IMR-90 (cell line): Measurements from ENCODE around the gene VAC14. TPM values are rescaled to one million over a fixed set of nuclear protein-coding genes. Genes with fewer than 3 reads are reported as not detected.

Source experiments
- ATAC-seq: fragments of 200-7000 bp; cut with Tn5 transposase; 2 replicates; pipeline ENCODE4 v1.9.1; 2020; ENCODE audit warnings: low read depth, mild to moderate bottlenecking, moderate library complexity
- BruUV-seq: library from RNA; stranded (reverse); fragments of 400-500 nt; replicated peaks from 2 replicates; lab custom pipeline; 2021; lab: Mats Ljungman, UMichigan
- CTCF ChIA-PET: fragments of 300-600 bp; formaldehyde crosslinking; extraction: SDS; loops from one replicate; lab custom pipeline; 2021; ENCODE audit warnings: antibody characterized with exemption; lab: Yijun Ruan, JAX
- POLR2A ChIA-PET: fragments of 300-600 bp; sonication (Branson Sonifier 250); formaldehyde crosslinking; loops from one replicate; lab custom pipeline; 2022; ENCODE audit warnings: antibody characterized with exemption; ENCODE audit not compliant: unreplicated experiment; lab: Charles Lee
- DNase-seq: peaks from one replicate; pipeline ENCODE4 v3.0.0; 2013
- H2AFZ ChIP-seq: replicated peaks from 2 replicates; pipeline ENCODE3; 2013; ENCODE audit warnings: low read length, mild to moderate bottlenecking; ENCODE audit not compliant: poor library complexity
- H2AK5ac ChIP-seq: 2 replicates; pipeline ENCODE4 v1.6.1; 2013; ENCODE audit warnings: low read depth, low read length, inconsistent platforms
- H2AK9ac ChIP-seq: replicated peaks from 2 replicates; pipeline ENCODE3; 2013; ENCODE audit warnings: mild to moderate bottlenecking, low read depth, low read length, moderate library complexity; ENCODE audit not compliant: poor library complexity
- H2BK120ac ChIP-seq: 2 replicates; pipeline ENCODE4 v1.6.1; 2013; ENCODE audit warnings: low read depth, low read length, inconsistent platforms
- H2BK15ac ChIP-seq: 3 replicates; pipeline ENCODE4 v1.6.1; 2013; ENCODE audit warnings: low read depth, low read length, inconsistent platforms
- H2BK20ac ChIP-seq: 2 replicates; pipeline ENCODE4 v1.6.1; 2013; ENCODE audit warnings: low read depth, mild to moderate bottlenecking, inconsistent platforms, low read length, moderate library complexity
- H2BK5ac ChIP-seq: 2 replicates; pipeline ENCODE4 v1.6.1; 2013; ENCODE audit warnings: mild to moderate bottlenecking, low read depth, low read length, inconsistent platforms; ENCODE audit not compliant: poor library complexity, severe bottlenecking
- H3K14ac ChIP-seq: replicated peaks from 2 replicates; pipeline ENCODE4 v1.6.1; 2013; ENCODE audit warnings: low read depth, low read length, inconsistent platforms
- H3K18ac ChIP-seq: 2 replicates; pipeline ENCODE4 v1.6.1; 2013; ENCODE audit warnings: low read depth, low read length, control low read depth
- H3K23ac ChIP-seq: 2 replicates; pipeline ENCODE4 v1.6.1; 2013; ENCODE audit warnings: low read depth, low read length, inconsistent platforms
- H3K27ac ChIP-seq: 2 replicates; pipeline ENCODE4 v1.5.1; 2013; ENCODE audit warnings: mild to moderate bottlenecking, control low read depth, low read length; ENCODE audit not compliant: insufficient read depth
- H3K27me3 ChIP-seq: 2 replicates; pipeline ENCODE4 v1.6.1; 2013; ENCODE audit warnings: low read length; ENCODE audit not compliant: control insufficient read depth, insufficient read depth
- H3K36me3 ChIP-seq: 2 replicates; pipeline ENCODE4 v1.6.1; 2013; ENCODE audit warnings: low read length, mixed read lengths; ENCODE audit not compliant: control insufficient read depth, insufficient read depth
- H3K4ac ChIP-seq: 2 replicates; pipeline ENCODE4 v1.6.1; 2013; ENCODE audit warnings: low read depth, low read length, inconsistent platforms
- H3K4me1 ChIP-seq: 2 replicates; pipeline ENCODE4 v1.6.1; 2013; ENCODE audit warnings: low read length, mixed read lengths; ENCODE audit not compliant: control insufficient read depth, insufficient read depth
- H3K4me2 ChIP-seq: 2 replicates; pipeline ENCODE4 v1.6.1; 2013; ENCODE audit warnings: low read depth, mild to moderate bottlenecking, control low read depth, low read length, moderate library complexity
- H3K4me3 ChIP-seq: 2 replicates; pipeline ENCODE4 v1.5.1; 2013; ENCODE audit warnings: low read depth, mild to moderate bottlenecking, control low read depth, low read length, moderate library complexity; ENCODE audit not compliant: insufficient read depth
- H3K56ac ChIP-seq: 2 replicates; pipeline ENCODE4 v1.6.1; 2013; ENCODE audit warnings: low read length, inconsistent platforms; ENCODE audit not compliant: insufficient read depth; ENCODE audit errors: extremely low read depth
- H3K79me1 ChIP-seq, 2 experiments: 2 replicates each; pipeline ENCODE4 v1.6.1; 2013; ENCODE audit warnings: low read length in 2 of 2, inconsistent platforms in 1 of 2, low read depth in 1 of 2
- H3K9ac ChIP-seq: 2 replicates; pipeline ENCODE4 v1.6.1; 2013; ENCODE audit warnings: low read depth, low read length, control low read depth
- H3K9me1 ChIP-seq: 2 replicates; pipeline ENCODE4 v1.6.1; 2013; ENCODE audit warnings: low read length, inconsistent platforms; ENCODE audit not compliant: insufficient read depth
- H3K9me3 ChIP-seq: 2 replicates; pipeline ENCODE4 v1.6.1; 2013; ENCODE audit warnings: low read length; ENCODE audit not compliant: control insufficient read depth, insufficient read depth
- H4K20me1 ChIP-seq: 2 replicates; pipeline ENCODE4 v1.6.1; 2013; ENCODE audit warnings: low read length, inconsistent platforms; ENCODE audit not compliant: insufficient read depth
- H4K5ac ChIP-seq: 2 replicates; pipeline ENCODE4 v1.6.1; 2013; ENCODE audit warnings: mild to moderate bottlenecking, low read depth, low read length, control low read depth
- H4K8ac ChIP-seq, 2 experiments: 2 replicates each; pipeline ENCODE4 v1.6.1; 2013; ENCODE audit warnings: low read depth in 2 of 2, low read length in 2 of 2, control low read depth in 1 of 2, inconsistent platforms in 1 of 2
- H4K91ac ChIP-seq: 2 replicates; pipeline ENCODE4 v1.6.1; 2013; ENCODE audit warnings: low read depth, low read length, inconsistent platforms; ENCODE audit not compliant: insufficient read depth
- BHLHE40 ChIP-seq: fragments of 150-350 bp; IDR thresholded peaks from 2 replicates; pipeline ENCODE4 v1.6.1; 2016; ENCODE audit warnings: mild to moderate bottlenecking, low read depth, low read length
- CEBPB ChIP-seq: IDR thresholded peaks from 2 replicates; pipeline ENCODE4 v1.6.1; 2012; ENCODE audit warnings: low read depth, low read length, improper control_type of control experiment
- CHD1 ChIP-seq: IDR thresholded peaks from 2 replicates; pipeline ENCODE4 v1.6.1; 2012; ENCODE audit warnings: low read depth, low read length, improper control_type of control experiment
- CTCF ChIP-seq: conservative IDR thresholded peaks from 2 replicates; pipeline ENCODE4 v1.5.1; 2012; ENCODE audit warnings: mild to moderate bottlenecking, low read depth, low read length, improper control_type of control experiment
- ELK1 ChIP-seq: fragments of 150-350 bp; IDR thresholded peaks from 2 replicates; pipeline ENCODE4 v1.6.1; 2016; ENCODE audit warnings: low read depth, mild to moderate bottlenecking, low read length, moderate library complexity, borderline replicate concordance
- FOS ChIP-seq: fragments of 150-350 bp; IDR thresholded peaks from 2 replicates; pipeline ENCODE4 v1.6.1; 2016; ENCODE audit warnings: low read depth, low read length
- MAFK ChIP-seq: IDR thresholded peaks from 2 replicates; pipeline ENCODE4 v1.6.1; 2012; ENCODE audit warnings: low read depth, low read length, improper control_type of control experiment
- MAZ ChIP-seq: IDR thresholded peaks from 2 replicates; pipeline ENCODE4 v1.6.1; 2012; ENCODE audit warnings: low read depth, mild to moderate bottlenecking, low read length, improper control_type of control experiment, moderate library complexity, borderline replicate concordance
- MXI1 ChIP-seq: IDR thresholded peaks from 2 replicates; pipeline ENCODE4 v1.6.1; 2012; ENCODE audit warnings: low read depth, mild to moderate bottlenecking, low read length, moderate library complexity, borderline replicate concordance
- NFE2L2 ChIP-seq: fragments of 150-350 bp; IDR thresholded peaks from 2 replicates; pipeline ENCODE4 v1.6.1; 2016; ENCODE audit warnings: low read depth, mild to moderate bottlenecking, low read length
- POLR2A ChIP-seq: IDR thresholded peaks from 2 replicates; pipeline ENCODE4 v1.6.1; 2012; ENCODE audit warnings: mild to moderate bottlenecking, low read depth, low read length
- RAD21 ChIP-seq: IDR thresholded peaks from 2 replicates; pipeline ENCODE4 v1.6.1; 2012; ENCODE audit warnings: low read length, improper control_type of control experiment
- RCOR1 ChIP-seq: IDR thresholded peaks from 2 replicates; pipeline ENCODE4 v1.6.1; 2012; ENCODE audit warnings: mild to moderate bottlenecking, low read length, improper control_type of control experiment; ENCODE audit not compliant: insufficient replicate concordance
- RFX5 ChIP-seq: IDR thresholded peaks from 2 replicates; pipeline ENCODE4 v1.8.0; 2012; ENCODE audit warnings: low read depth, mild to moderate bottlenecking, low read length, moderate library complexity
- SMC3 ChIP-seq: fragments of 150-350 bp; IDR thresholded peaks from 2 replicates; pipeline ENCODE4 v1.6.1; 2016; ENCODE audit warnings: low read depth, mild to moderate bottlenecking, antibody characterized with exemption, low read length, moderate library complexity
- USF2 ChIP-seq: fragments of 150-350 bp; IDR thresholded peaks from 2 replicates; pipeline ENCODE4 v1.6.1; 2017; ENCODE audit warnings: mild to moderate bottlenecking, antibody characterized with exemption, low read length, low read depth
- WGBS, 2 experiments: methylation state at CpG; one replicate each; pipeline versions ENCODE4 v1.1.5 to v1.1.7; 2013; ENCODE audit warnings: missing lambda C conversion rate in 2 of 2; ENCODE audit not compliant: insufficient read length in 1 of 2; ENCODE audit errors: extremely low coverage in 2 of 2; 5-methylcytosine and 5-hydroxymethylcytosine counted together
- dilution Hi-C: fragments of 300-500 bp; cut with HindIII; formaldehyde crosslinking; loops from one replicate; pipeline ENCODE4 v1.14.3; 2018; ENCODE audit warnings: low sequenced_read_pairs; ENCODE audit not compliant: unreplicated experiment
- in situ Hi-C: fragments of 300-500 bp; cut with MboI; formaldehyde crosslinking; loops from 3 replicates; pipeline ENCODE4 v1.14.3; 2019; ENCODE audit warnings: low sequenced_read_pairs, inconsistent platforms, mixed read lengths
- intact Hi-C: fragments of 100-400 bp; cut with micrococcal nuclease; formaldehyde crosslinking; loops from 2 replicates; pipeline ENCODE4 v1.10.0; 2022
- polyA plus RNA-seq, 3 experiments: library from polyadenylated mRNA; depleted of rRNA; stranded (reverse); fragments of >200 nt; gene quantifications; 2 replicates each; pipeline ENCODE4 v1.2.3, GENCODE V29; 2012; ENCODE audit warnings: low replicate concordance in 1 of 3
- total RNA-seq: library from RNA; depleted of rRNA; stranded (reverse); fragments of >200 nt; gene quantifications from 2 replicates; pipeline ENCODE4 v1.2.3, GENCODE V29; 2012

VAC14 gene
- total and polyA plus RNA-seq, 2 of the 4 experiments (the other 2 are of a cell fraction), result 21.1 to 40.2 TPM

GRCh38 chr16:70796301-70796700 is 4.7 kb downstream of the VAC14 start:
- no peak overlapping the region for H3K23ac ChIP-seq
- no peak overlapping the region for H2BK120ac ChIP-seq
- no peak for DNase-seq
- H3K9ac ChIP-seq, result no peak overlapping the region
- H3K4me3 ChIP-seq, result no peak overlapping the region
- no TSS peak for BruUV-seq
- no peak overlapping the region for H4K5ac ChIP-seq
- no CpG with 5 or more reads among the region's 3 CpGs for WGBS, 2 experiments
- peaks cover 8% of the 10 kb centered on the region for H3K9me1 ChIP-seq
- no peak for ATAC-seq
- peaks cover 3% of the 10 kb centered on the region for H3K4me1 ChIP-seq
- H2BK5ac ChIP-seq, result no peak overlapping the region
- no peak overlapping the region for H3K4me2 ChIP-seq
- ChIA-PET POLR2A (no interaction called here), CTCF (no interaction called here)
- no peak overlapping the region for H2BK15ac ChIP-seq
- no peak overlapping the region for H3K14ac ChIP-seq
- no peak overlapping the region for H2BK20ac ChIP-seq
- H2AFZ ChIP-seq, result no peak overlapping the region
- in situ Hi-C loops (loop anchor here (25.0 kb wide), 2 partner anchors 491 to 691 kb away; partner anchors contain the start of genes CMTR2 and ZNF19), dilution Hi-C loops (no loop called here), intact Hi-C loops (no loop called here)
- H3K27me3 ChIP-seq, result no peaks in the 10 kb centered on the region
- no peak overlapping the region for H2AK5ac ChIP-seq
- H3K9me3 ChIP-seq, result no peaks in the 10 kb centered on the region
- no peak overlapping the region for H3K4ac ChIP-seq
- H4K20me1 ChIP-seq, result peaks cover 21% of the 10 kb centered on the region
- no peak for TF ChIP-seq USF2
- no peak for TF ChIP-seq CTCF
- TF ChIP-seq POLR2A, result no peak
- no peak for TF ChIP-seq MAZ
- no peak for TF ChIP-seq NFE2L2
- TF ChIP-seq RCOR1, result no peak
- TF ChIP-seq FOS, result no peak
- TF ChIP-seq MXI1, result no peak
- TF ChIP-seq RAD21, result no peak
- no peak for TF ChIP-seq SMC3
- no peak for TF ChIP-seq RFX5
- no peak for TF ChIP-seq MAFK
- no peak for TF ChIP-seq CHD1
- TF ChIP-seq BHLHE40, result no peak
- TF ChIP-seq CEBPB, result no peak
- no peak for TF ChIP-seq ELK1
- no peak overlapping the region for H3K56ac ChIP-seq
- no peak overlapping the region for H3K18ac ChIP-seq
- no peaks in the 10 kb centered on the region for H3K36me3 ChIP-seq
- no peak overlapping the region for H3K27ac ChIP-seq
- H4K8ac ChIP-seq, result no peak overlapping the region
- H2AK9ac ChIP-seq, result no peak overlapping the region
- H4K91ac ChIP-seq, result no peak overlapping the region
- peaks cover 38 to 80% of the 10 kb centered on the region in 2 experiments for H3K79me1 ChIP-seq
